ENCODE data around the gene DLGAP1.

DLGAP1 gene

GRCh38 chr18:3552305-3552704 is 902.8 kb downstream of the DLGAP1 start:
- no peak for DNase-seq

- no peak for DNase-seq
These were observed 907.1 kb downstream of the DLGAP1 start for GRCh38 chr18:3547891-3548615.

- no peak for DNase-seq
These were observed 909.0 kb downstream of the DLGAP1 start for GRCh38 chr18:3546106-3546505.

- DNase-seq, result no peak
These were observed 910.6 kb downstream of the DLGAP1 start for GRCh38 chr18:3544537-3544936.

GRCh38 chr18:3541549-3542386 is 913.3 kb downstream of the DLGAP1 start:
- no peak for DNase-seq

GRCh38 chr18:3540805-3541548 is 914.1 kb downstream of the DLGAP1 start:
- DNase-seq, result no peak

- DNase-seq, result no peak
These were observed 916.0 kb downstream of the DLGAP1 start for GRCh38 chr18:3538954-3539617.

GRCh38 chr18:3538456-3538855 is 916.7 kb downstream of the DLGAP1 start:
- no peak for DNase-seq

GRCh38 chr18:3530807-3531206 is 924.3 kb downstream of the DLGAP1 start:
- no peak for DNase-seq

- DNase-seq, result no peak
These were observed 925.5 kb downstream of the DLGAP1 start for GRCh38 chr18:3529601-3530000.

GRCh38 chr18:3529077-3529476 is 926.0 kb downstream of the DLGAP1 start:
- DNase-seq, result no peak

- DNase-seq, result no peak
These were observed 926.9 kb downstream of the DLGAP1 start for GRCh38 chr18:3528231-3528630.

- DNase-seq, result no peak
These were observed 928.4 kb downstream of the DLGAP1 start for GRCh38 chr18:3526421-3527354.

GRCh38 chr18:3525870-3526420 is 929.2 kb downstream of the DLGAP1 start:
- DNase-seq, result peak; percentile 3 to 4

GRCh38 chr18:3524706-3525105 is 930.4 kb downstream of the DLGAP1 start:
- DNase-seq, result no peak

- no peak for DNase-seq
These were observed 934.6 kb downstream of the DLGAP1 start for GRCh38 chr18:3520230-3521085.

- no peak for DNase-seq
These were observed 940.5 kb downstream of the DLGAP1 start for GRCh38 chr18:3514312-3515216.

GRCh38 chr18:3513481-3513880 is 941.6 kb downstream of the DLGAP1 start:
- DNase-seq, result no peak

- no peak for DNase-seq
These were observed 943.1 kb downstream of the DLGAP1 start for GRCh38 chr18:3511980-3512379.

All from activated CD4-positive, alpha-beta T cell treated with anti-CD3 and anti-CD28 coated beads, Interleukin-2, amount 50 U/mL, for 4 hours (primary cell).